ENCODE results near the gene BTBD2. TPM values are rescaled to one million over a fixed set of nuclear protein-coding genes. Genes with fewer than 3 reads are reported as not detected.

BTBD2 gene
- total RNA-seq, 1 donor from 2014 or later: 118 TPM

DNA sequence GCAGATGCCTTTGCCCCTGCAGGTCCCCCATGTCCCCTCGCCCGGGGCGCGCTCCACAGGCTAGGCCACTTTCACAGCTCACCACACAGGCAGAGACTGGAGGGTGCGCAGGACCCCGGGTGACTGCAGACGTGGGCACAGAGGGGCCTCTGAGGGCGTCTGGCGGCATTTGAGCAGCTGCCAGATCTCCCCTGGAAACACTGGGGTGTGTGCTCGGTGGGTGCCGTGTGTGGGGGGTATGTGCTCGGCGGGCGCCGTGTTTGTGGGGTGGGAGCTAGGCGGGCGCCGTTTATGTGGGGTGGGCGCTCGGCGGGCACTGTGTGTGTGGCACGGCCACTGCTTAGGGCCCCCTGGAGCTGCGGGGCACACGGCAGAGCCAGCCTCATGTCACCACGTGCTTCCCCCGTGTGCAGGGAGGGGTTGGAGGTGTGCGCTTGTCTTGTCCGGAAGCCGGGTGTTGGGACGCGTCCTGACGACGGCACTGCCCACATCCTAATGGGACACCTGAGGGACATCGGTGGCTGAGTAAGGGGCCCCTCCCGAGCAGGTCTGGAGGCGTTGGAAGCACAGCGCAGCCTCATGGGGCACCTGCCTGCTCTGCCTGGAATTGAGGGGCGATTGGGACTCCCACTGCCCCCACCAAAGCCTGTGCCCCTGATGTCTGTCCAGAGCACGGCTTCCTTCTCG lies 57.8 kb downstream of the BTBD2 start:
- Mint-ChIP-seq H3K27ac (no peak overlapping the region), H3K27me3 (ENCODE audit: low read depth) (no peaks in the 10 kb centered on the region), H3K36me3 (peaks cover 6% of the 10 kb centered on the region), H3K4me3 (no peak overlapping the region), H3K4me1 (no peaks in the 10 kb centered on the region), H3K9me3 (no peaks in the 10 kb centered on the region)
- DNase-seq (ENCODE audit: low spot score in 2 of 2, unreplicated experiment in 2 of 2): no peak
- TF ChIP-seq, protein P1, sequence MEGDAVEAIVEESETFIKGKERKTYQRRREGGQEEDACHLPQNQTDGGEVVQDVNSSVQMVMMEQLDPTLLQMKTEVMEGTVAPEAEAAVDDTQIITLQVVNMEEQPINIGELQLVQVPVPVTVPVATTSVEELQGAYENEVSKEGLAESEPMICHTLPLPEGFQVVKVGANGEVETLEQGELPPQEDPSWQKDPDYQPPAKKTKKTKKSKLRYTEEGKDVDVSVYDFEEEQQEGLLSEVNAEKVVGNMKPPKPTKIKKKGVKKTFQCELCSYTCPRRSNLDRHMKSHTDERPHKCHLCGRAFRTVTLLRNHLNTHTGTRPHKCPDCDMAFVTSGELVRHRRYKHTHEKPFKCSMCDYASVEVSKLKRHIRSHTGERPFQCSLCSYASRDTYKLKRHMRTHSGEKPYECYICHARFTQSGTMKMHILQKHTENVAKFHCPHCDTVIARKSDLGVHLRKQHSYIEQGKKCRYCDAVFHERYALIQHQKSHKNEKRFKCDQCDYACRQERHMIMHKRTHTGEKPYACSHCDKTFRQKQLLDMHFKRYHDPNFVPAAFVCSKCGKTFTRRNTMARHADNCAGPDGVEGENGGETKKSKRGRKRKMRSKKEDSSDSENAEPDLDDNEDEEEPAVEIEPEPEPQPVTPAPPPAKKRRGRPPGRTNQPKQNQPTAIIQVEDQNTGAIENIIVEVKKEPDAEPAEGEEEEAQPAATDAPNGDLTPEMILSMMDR (IDR thresholded peaks at IDR 0.05; ENCODE audit: unreplicated experiment): no peak

GRCh38 chr19:1956868-1957492 lies 58.5 kb downstream of the BTBD2 start:
- no peaks in the 10 kb centered on the region for H3K27me3 Mint-ChIP-seq (ENCODE audit: low read depth)
- no peaks in the 10 kb centered on the region for H3K4me1 Mint-ChIP-seq
- no peak for DNase-seq (ENCODE audit: low spot score in 2 of 2, unreplicated experiment in 2 of 2)
- no peaks in the 10 kb centered on the region for H3K9me3 Mint-ChIP-seq
- TF ChIP-seq, protein P1 (IDR thresholded peaks at IDR 0.05; ENCODE audit: unreplicated experiment): no peak
- H3K27ac Mint-ChIP-seq: no peak overlapping the region
- peaks cover 6% of the 10 kb centered on the region for H3K36me3 Mint-ChIP-seq
- H3K4me3 Mint-ChIP-seq: no peak overlapping the region

GRCh38 chr19:1956122-1956494 lies 59.4 kb downstream of the BTBD2 start:
- H3K27me3 Mint-ChIP-seq (ENCODE audit: low read depth): no peaks in the 10 kb centered on the region
- H3K27ac Mint-ChIP-seq: peak overlapping the region; percentile 39
- no peaks in the 10 kb centered on the region for H3K9me3 Mint-ChIP-seq
- H3K4me3 Mint-ChIP-seq: no peak overlapping the region
- H3K36me3 Mint-ChIP-seq: peaks cover 3% of the 10 kb centered on the region
- TF ChIP-seq, protein P1 (IDR thresholded peaks at IDR 0.05; ENCODE audit: unreplicated experiment): no peak
- no peak for DNase-seq (ENCODE audit: low spot score in 2 of 2, unreplicated experiment in 2 of 2)
- H3K4me1 Mint-ChIP-seq: no peaks in the 10 kb centered on the region

- no peaks in the 10 kb centered on the region for H3K27me3 Mint-ChIP-seq (ENCODE audit: low read depth)
- H3K4me1 Mint-ChIP-seq: no peaks in the 10 kb centered on the region
- TF ChIP-seq, protein P1 (IDR thresholded peaks at IDR 0.05; ENCODE audit: unreplicated experiment): no peak
- no peak overlapping the region for H3K4me3 Mint-ChIP-seq
- H3K9me3 Mint-ChIP-seq: no peaks in the 10 kb centered on the region
- no peak for DNase-seq (ENCODE audit: low spot score in 2 of 2, unreplicated experiment in 2 of 2)
- H3K36me3 Mint-ChIP-seq: peaks cover 6% of the 10 kb centered on the region
- no peak overlapping the region for H3K27ac Mint-ChIP-seq
Observed at GRCh38 chr19:1955171-1956121, 60.1 kb downstream of the BTBD2 start.

GRCh38 chr19:1954532-1954933 lies 61.0 kb downstream of the BTBD2 start:
- no peaks in the 10 kb centered on the region for H3K9me3 Mint-ChIP-seq
- H3K36me3 Mint-ChIP-seq: peaks cover 10% of the 10 kb centered on the region
- TF ChIP-seq, protein P1 (IDR thresholded peaks at IDR 0.05; ENCODE audit: unreplicated experiment): no peak
- H3K27ac Mint-ChIP-seq: no peak overlapping the region
- no peaks in the 10 kb centered on the region for H3K27me3 Mint-ChIP-seq (ENCODE audit: low read depth)
- no peaks in the 10 kb centered on the region for H3K4me1 Mint-ChIP-seq
- DNase-seq (ENCODE audit: low spot score in 2 of 2, unreplicated experiment in 2 of 2): peak in 1 of 2 experiments; percentile 20
- no peak overlapping the region for H3K4me3 Mint-ChIP-seq
